WTC11 (cell line): ENCODE measurements around the gene ARCN1.

Experiments used
- ATF3 ChIP-seq: sonication (generic); formaldehyde crosslinking; conservative IDR thresholded peaks from 2 replicates; pipeline ENCODE4 v1.8.1; 2022; ENCODE audit warnings: mild to moderate bottlenecking, missing genetic modification reagents
- CREB1 ChIP-seq: sonication (generic); formaldehyde crosslinking; IDR thresholded peaks from 2 replicates; pipeline ENCODE4 v1.8.0; 2023; ENCODE audit warnings: mild to moderate bottlenecking, missing genetic modification reagents
- FOXK1 ChIP-seq: sonication (generic); formaldehyde crosslinking; IDR thresholded peaks from 2 replicates; pipeline ENCODE4 v1.8.0; 2022; ENCODE audit warnings: mild to moderate bottlenecking, moderate library complexity, missing genetic modification reagents
- SP1 ChIP-seq: sonication (generic); formaldehyde crosslinking; conservative IDR thresholded peaks from 2 replicates; pipeline ENCODE4 v1.8.1; 2022; ENCODE audit warnings: missing genetic modification reagents
- ZNF416 ChIP-seq: fragments of 250-450 bp; sonication (Bioruptor Pico); IDR thresholded peaks from 2 replicates; pipeline ENCODE4 v1.9.0; 2021; ENCODE audit warnings: mild to moderate bottlenecking, inconsistent platforms
- TF ChIP-seq, protein P1 (sequence below): fragments of 200-600 bp; IDR thresholded peaks from 2 replicates; pipeline ENCODE4 v1.8.0; 2022; ENCODE audit warnings: antibody characterized with exemption
- TF ChIP-seq, protein P2 (sequence below): sonication (generic); formaldehyde crosslinking; IDR thresholded peaks from 2 replicates; pipeline ENCODE4 v1.8.0; 2023; ENCODE audit warnings: missing genetic modification reagents

DNA sequence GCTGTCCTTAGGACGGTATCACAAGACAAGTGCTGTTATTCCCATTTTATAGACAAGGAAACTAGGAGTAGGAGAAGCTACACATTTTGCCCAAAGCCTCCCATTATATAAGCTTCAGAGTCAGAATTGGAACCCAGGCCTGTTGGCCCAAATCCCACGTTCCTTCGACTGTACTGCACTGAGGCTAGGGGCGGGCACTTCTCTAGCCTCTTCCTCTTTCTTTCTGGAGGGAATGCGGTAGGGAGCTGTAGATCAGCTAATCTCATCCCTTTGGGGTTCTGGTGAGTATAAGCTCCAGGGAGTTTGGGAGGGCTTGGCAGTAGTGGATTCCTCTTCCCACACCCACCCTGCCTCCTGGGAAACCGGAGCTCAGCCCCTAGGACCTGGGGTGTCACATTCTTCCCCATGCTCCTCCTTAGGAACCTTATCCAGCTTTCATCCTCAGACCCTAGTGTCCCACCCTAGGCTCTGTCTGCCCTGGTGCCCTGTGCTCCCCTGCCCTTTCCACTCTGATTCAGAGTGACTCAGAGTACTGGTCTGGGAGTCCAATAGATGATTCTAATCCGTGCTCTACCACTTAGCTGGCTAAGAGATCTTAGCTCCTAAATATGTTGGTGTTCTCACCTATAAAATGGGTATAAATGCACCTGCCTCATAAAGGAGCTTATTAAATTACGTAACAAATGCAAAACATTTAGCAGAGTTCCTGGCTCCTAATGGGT, 64.5 kb downstream of the ARCN1 start:
- TF ChIP-seq SP1 (CRISPR knock-in tag) = no peak
- no peak for TF ChIP-seq ZNF416 (CRISPR knock-in tag)
- TF ChIP-seq, protein P1, sequence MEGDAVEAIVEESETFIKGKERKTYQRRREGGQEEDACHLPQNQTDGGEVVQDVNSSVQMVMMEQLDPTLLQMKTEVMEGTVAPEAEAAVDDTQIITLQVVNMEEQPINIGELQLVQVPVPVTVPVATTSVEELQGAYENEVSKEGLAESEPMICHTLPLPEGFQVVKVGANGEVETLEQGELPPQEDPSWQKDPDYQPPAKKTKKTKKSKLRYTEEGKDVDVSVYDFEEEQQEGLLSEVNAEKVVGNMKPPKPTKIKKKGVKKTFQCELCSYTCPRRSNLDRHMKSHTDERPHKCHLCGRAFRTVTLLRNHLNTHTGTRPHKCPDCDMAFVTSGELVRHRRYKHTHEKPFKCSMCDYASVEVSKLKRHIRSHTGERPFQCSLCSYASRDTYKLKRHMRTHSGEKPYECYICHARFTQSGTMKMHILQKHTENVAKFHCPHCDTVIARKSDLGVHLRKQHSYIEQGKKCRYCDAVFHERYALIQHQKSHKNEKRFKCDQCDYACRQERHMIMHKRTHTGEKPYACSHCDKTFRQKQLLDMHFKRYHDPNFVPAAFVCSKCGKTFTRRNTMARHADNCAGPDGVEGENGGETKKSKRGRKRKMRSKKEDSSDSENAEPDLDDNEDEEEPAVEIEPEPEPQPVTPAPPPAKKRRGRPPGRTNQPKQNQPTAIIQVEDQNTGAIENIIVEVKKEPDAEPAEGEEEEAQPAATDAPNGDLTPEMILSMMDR = no peak
- no peak for TF ChIP-seq ATF3
- TF ChIP-seq FOXK1 (CRISPR knock-in tag) = no peak
- no peak for TF ChIP-seq CREB1 (CRISPR knock-in tag)
- TF ChIP-seq, protein P2, sequence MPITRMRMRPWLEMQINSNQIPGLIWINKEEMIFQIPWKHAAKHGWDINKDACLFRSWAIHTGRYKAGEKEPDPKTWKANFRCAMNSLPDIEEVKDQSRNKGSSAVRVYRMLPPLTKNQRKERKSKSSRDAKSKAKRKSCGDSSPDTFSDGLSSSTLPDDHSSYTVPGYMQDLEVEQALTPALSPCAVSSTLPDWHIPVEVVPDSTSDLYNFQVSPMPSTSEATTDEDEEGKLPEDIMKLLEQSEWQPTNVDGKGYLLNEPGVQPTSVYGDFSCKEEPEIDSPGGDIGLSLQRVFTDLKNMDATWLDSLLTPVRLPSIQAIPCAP (CRISPR knock-in tag) = no peak
